Neural cell (in vitro differentiated cells): Measurements from ENCODE around the gene GNAS. TPM values are rescaled to one million over a fixed set of nuclear protein-coding genes. Genes with fewer than 3 reads are reported as not detected.

Experiments used
- H2AFZ ChIP-seq: fragments of 200-600, 300-800 bp; sonication (generic), shearing (Covaris generic); 2 replicates; pipeline ENCODE4 v1.6.0; 2014; ENCODE audit warnings: low read depth, mild to moderate bottlenecking, antibody characterized with exemption, low read length, moderate library complexity
- H3F3A ChIP-seq: fragments of 200-600 bp; shearing (Covaris generic); 2 replicates; pipeline ENCODE4 v1.6.1; 2016; ENCODE audit warnings: mild to moderate bottlenecking, moderate library complexity, mixed read lengths, antibody characterized with exemption, low read length; ENCODE audit not compliant: insufficient read depth, poor library complexity, severe bottlenecking
- H3K27ac ChIP-seq: fragments of 200-600, 300-800 bp; sonication (generic), shearing (Covaris generic); 2 replicates; pipeline ENCODE4 v1.5.1; 2014; ENCODE audit warnings: mild to moderate bottlenecking, low read length, moderate library complexity
- H3K27me3 ChIP-seq: fragments of 300-800, 200-600 bp; sonication (generic), shearing (Covaris generic); 2 replicates; pipeline ENCODE4 v1.6.0; 2014; ENCODE audit warnings: mild to moderate bottlenecking, low read depth, low read length, moderate library complexity; ENCODE audit not compliant: insufficient read depth
- H3K36me3 ChIP-seq: fragments of 300-800, 200-600 bp; sonication (generic), shearing (Covaris generic); 2 replicates; pipeline ENCODE4 v1.5.1; 2014; ENCODE audit warnings: mild to moderate bottlenecking, antibody characterized with exemption, low read length, moderate library complexity; ENCODE audit not compliant: insufficient read depth
- H3K4me2 ChIP-seq: fragments of 300-800, 200-600 bp; sonication (generic), shearing (Covaris generic); 2 replicates; pipeline ENCODE4 v1.6.0; 2014; ENCODE audit warnings: mild to moderate bottlenecking, low read length
- H3K4me3 ChIP-seq: fragments of 300-800, 200-600 bp; sonication (generic), shearing (Covaris generic); 2 replicates; pipeline ENCODE4 v1.5.1; 2014; ENCODE audit warnings: mild to moderate bottlenecking, low read length, moderate library complexity
- H3K79me2 ChIP-seq: fragments of 200-600 bp; shearing (Covaris generic); replicated peaks from 2 replicates; pipeline ENCODE4 v1.6.0; 2014; ENCODE audit warnings: mild to moderate bottlenecking, low read length, moderate library complexity; ENCODE audit not compliant: insufficient read depth
- H3K9ac ChIP-seq: fragments of 300-800, 200-600 bp; sonication (generic), shearing (Covaris generic); 2 replicates; pipeline ENCODE4 v1.6.1; 2016; ENCODE audit warnings: mild to moderate bottlenecking, low read length, mixed read lengths
- H3K9me2 ChIP-seq: fragments of 200-600 bp; shearing (Covaris generic); 2 replicates; pipeline ENCODE4 v1.6.1; 2016; ENCODE audit warnings: mild to moderate bottlenecking, low read length, mixed read lengths; ENCODE audit not compliant: insufficient read depth
- H3K9me3 ChIP-seq: fragments of 200-600, 300-800 bp; sonication (generic), shearing (Covaris generic); 2 replicates; pipeline ENCODE4 v1.6.1; 2016; ENCODE audit warnings: mild to moderate bottlenecking, mixed run types, low read length, moderate library complexity, mixed read lengths
- H4K20me1 ChIP-seq: fragments of 200-600 bp; shearing (Covaris generic); 2 replicates; pipeline ENCODE4 v1.6.1; 2016; ENCODE audit warnings: mild to moderate bottlenecking, mixed run types; ENCODE audit not compliant: insufficient read depth
- EP300 ChIP-seq: fragments of 450-650 bp; conservative IDR thresholded peaks from 2 replicates; pipeline ENCODE4 v1.6.1; 2014; ENCODE audit warnings: antibody characterized with exemption, mild to moderate bottlenecking, moderate library complexity; ENCODE audit not compliant: poor library complexity, severe bottlenecking
- EZH2 ChIP-seq: fragments of 200-600, 300-800 bp; shearing (Covaris generic), sonication (generic); IDR thresholded peaks from 2 replicates; pipeline ENCODE4 v1.6.1; 2014; ENCODE audit warnings: antibody characterized with exemption, low read length, borderline replicate concordance, mild to moderate bottlenecking; ENCODE audit not compliant: insufficient read depth, poor library complexity, severe bottlenecking
- MXI1 ChIP-seq: fragments of 450-650 bp; conservative IDR thresholded peaks from 2 replicates; pipeline ENCODE4 v1.6.1; 2014; ENCODE audit warnings: antibody characterized with exemption, mild to moderate bottlenecking; ENCODE audit not compliant: poor library complexity, severe bottlenecking
- POLR2AphosphoS5 ChIP-seq: IDR thresholded peaks from 2 replicates; pipeline ENCODE4 v1.6.1; 2012
- RAD21 ChIP-seq: fragments of 450-650 bp; conservative IDR thresholded peaks from 2 replicates; pipeline ENCODE4 v1.6.1; 2014; ENCODE audit warnings: antibody characterized with exemption, mild to moderate bottlenecking, moderate library complexity
- SMC3 ChIP-seq: fragments of 450-650 bp; conservative IDR thresholded peaks from 2 replicates; pipeline ENCODE4 v1.6.1; 2014; ENCODE audit warnings: antibody characterized with exemption, mild to moderate bottlenecking, moderate library complexity; ENCODE audit not compliant: poor library complexity
- TAF1 ChIP-seq: IDR thresholded peaks from 2 replicates; pipeline ENCODE4 v1.6.1; 2012; ENCODE audit warnings: low read depth
- polyA plus RNA-seq: library from polyadenylated mRNA; depleted of rRNA; stranded (reverse); fragments of >200 nt; gene quantifications from 2 replicates; pipeline ENCODE4 v1.2.3, GENCODE V29; 2014
- TF ChIP-seq, protein P1 (sequence below): fragments of 450-650 bp; IDR thresholded peaks from 2 replicates; pipeline ENCODE4 v1.5.1; 2014; ENCODE audit warnings: antibody characterized with exemption, mild to moderate bottlenecking, moderate library complexity; ENCODE audit not compliant: poor library complexity, severe bottlenecking
- TF ChIP-seq, protein P2 (sequence below): IDR thresholded peaks from 2 replicates; pipeline ENCODE4 v1.6.1; 2012; ENCODE audit warnings: borderline replicate concordance

The GNAS gene
- polyA plus RNA-seq, 1 donor from 2014 or later, result 958 TPM

GRCh38 chr20:58901488-58902402, 49.2 kb downstream of the GNAS start:
- H3K9me3 ChIP-seq, result no peaks in the 10 kb centered on the region
- H4K20me1 ChIP-seq, result peaks cover 3% of the 10 kb centered on the region
- peaks cover 5% of the 10 kb centered on the region for H3K36me3 ChIP-seq
- H3F3A ChIP-seq, result no peaks in the 10 kb centered on the region
- H2AFZ ChIP-seq, result no peak overlapping the region
- H3K79me2 ChIP-seq, result peaks cover 88% of the 10 kb centered on the region
- no peaks in the 10 kb centered on the region for H3K9me2 ChIP-seq
- no peak overlapping the region for H3K9ac ChIP-seq
- H3K4me3 ChIP-seq, result no peak overlapping the region
- no peak for TF ChIP-seq SMC3
- TF ChIP-seq TAF1, result no peak
- TF ChIP-seq, protein P1, sequence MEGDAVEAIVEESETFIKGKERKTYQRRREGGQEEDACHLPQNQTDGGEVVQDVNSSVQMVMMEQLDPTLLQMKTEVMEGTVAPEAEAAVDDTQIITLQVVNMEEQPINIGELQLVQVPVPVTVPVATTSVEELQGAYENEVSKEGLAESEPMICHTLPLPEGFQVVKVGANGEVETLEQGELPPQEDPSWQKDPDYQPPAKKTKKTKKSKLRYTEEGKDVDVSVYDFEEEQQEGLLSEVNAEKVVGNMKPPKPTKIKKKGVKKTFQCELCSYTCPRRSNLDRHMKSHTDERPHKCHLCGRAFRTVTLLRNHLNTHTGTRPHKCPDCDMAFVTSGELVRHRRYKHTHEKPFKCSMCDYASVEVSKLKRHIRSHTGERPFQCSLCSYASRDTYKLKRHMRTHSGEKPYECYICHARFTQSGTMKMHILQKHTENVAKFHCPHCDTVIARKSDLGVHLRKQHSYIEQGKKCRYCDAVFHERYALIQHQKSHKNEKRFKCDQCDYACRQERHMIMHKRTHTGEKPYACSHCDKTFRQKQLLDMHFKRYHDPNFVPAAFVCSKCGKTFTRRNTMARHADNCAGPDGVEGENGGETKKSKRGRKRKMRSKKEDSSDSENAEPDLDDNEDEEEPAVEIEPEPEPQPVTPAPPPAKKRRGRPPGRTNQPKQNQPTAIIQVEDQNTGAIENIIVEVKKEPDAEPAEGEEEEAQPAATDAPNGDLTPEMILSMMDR, result no peak
- TF ChIP-seq, protein P2, sequence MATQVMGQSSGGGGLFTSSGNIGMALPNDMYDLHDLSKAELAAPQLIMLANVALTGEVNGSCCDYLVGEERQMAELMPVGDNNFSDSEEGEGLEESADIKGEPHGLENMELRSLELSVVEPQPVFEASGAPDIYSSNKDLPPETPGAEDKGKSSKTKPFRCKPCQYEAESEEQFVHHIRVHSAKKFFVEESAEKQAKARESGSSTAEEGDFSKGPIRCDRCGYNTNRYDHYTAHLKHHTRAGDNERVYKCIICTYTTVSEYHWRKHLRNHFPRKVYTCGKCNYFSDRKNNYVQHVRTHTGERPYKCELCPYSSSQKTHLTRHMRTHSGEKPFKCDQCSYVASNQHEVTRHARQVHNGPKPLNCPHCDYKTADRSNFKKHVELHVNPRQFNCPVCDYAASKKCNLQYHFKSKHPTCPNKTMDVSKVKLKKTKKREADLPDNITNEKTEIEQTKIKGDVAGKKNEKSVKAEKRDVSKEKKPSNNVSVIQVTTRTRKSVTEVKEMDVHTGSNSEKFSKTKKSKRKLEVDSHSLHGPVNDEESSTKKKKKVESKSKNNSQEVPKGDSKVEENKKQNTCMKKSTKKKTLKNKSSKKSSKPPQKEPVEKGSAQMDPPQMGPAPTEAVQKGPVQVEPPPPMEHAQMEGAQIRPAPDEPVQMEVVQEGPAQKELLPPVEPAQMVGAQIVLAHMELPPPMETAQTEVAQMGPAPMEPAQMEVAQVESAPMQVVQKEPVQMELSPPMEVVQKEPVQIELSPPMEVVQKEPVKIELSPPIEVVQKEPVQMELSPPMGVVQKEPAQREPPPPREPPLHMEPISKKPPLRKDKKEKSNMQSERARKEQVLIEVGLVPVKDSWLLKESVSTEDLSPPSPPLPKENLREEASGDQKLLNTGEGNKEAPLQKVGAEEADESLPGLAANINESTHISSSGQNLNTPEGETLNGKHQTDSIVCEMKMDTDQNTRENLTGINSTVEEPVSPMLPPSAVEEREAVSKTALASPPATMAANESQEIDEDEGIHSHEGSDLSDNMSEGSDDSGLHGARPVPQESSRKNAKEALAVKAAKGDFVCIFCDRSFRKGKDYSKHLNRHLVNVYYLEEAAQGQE, result no peak
- no peak for TF ChIP-seq EP300
- TF ChIP-seq POLR2AphosphoS5, result no peak
- H3K4me2 ChIP-seq, result no peak overlapping the region
- H3K27ac ChIP-seq, result no peak overlapping the region
- no peaks in the 10 kb centered on the region for H3K27me3 ChIP-seq

DNA sequence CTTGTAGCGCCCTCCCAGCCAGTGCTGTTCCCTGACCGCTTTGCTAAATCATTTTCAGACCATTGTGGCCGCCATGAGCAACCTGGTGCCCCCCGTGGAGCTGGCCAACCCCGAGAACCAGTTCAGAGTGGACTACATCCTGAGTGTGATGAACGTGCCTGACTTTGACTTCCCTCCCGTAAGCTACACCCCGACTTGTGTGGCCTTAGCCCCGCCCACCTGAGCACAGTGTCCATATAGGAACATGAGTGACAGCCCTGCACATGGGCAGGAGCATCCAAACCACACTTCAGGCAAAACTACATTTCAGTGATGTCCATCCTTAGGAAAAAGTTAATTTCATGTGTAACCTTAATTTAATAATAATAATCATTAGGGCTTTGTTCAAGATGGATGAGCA, 51.1 kb downstream of the GNAS start:
- no peak overlapping the region for H3K27ac ChIP-seq
- H3K9me2 ChIP-seq, result no peaks in the 10 kb centered on the region
- TF ChIP-seq, protein P2, result no peak
- TF ChIP-seq, protein P1, result no peak
- TF ChIP-seq POLR2AphosphoS5 (no peak), MXI1 (no peak), EP300 (no peak), RAD21 (no peak), SMC3 (no peak), EZH2 (no peak), TAF1 (no peak)
- peaks cover 79% of the 10 kb centered on the region for H3K79me2 ChIP-seq
- H3K36me3 ChIP-seq, result peaks cover 6% of the 10 kb centered on the region
- H3K9me3 ChIP-seq, result no peaks in the 10 kb centered on the region
- H3K27me3 ChIP-seq, result no peaks in the 10 kb centered on the region
- no peak overlapping the region for H3K4me3 ChIP-seq
- peaks cover 3% of the 10 kb centered on the region for H4K20me1 ChIP-seq
- H3F3A ChIP-seq, result no peaks in the 10 kb centered on the region
- H2AFZ ChIP-seq, result no peak overlapping the region
- no peak overlapping the region for H3K9ac ChIP-seq
- H3K4me2 ChIP-seq, result no peak overlapping the region
